CD1c-positive myeloid dendritic cell (primary cell): Measurements from ENCODE around the gene CCHCR1.

ENCODE experiments used
- DNase-seq: peaks from one replicate; pipeline ENCODE4 v3.0.0-alpha.2; 2016; ENCODE audit errors: extremely low spot score

CCHCR1 gene

GRCh38 chr6:31161216-31162126 lies 3.9 kb upstream of the CCHCR1 start:
- DNase-seq: no peak

- peak; percentile 7 for DNase-seq
Measured at GRCh38 chr6:31158863-31159855, 1.6 kb upstream of the CCHCR1 start.

GRCh38 chr6:31158140-31158862 lies 699 bp upstream of the CCHCR1 start, which contains the start of gene TCF19:
TCF19 (plus strand) TSS chr6:31158589; CDS start chr6:31159470, 881 bp downstream.
- peak; percentile 99 for DNase-seq

GRCh38 chr6:31156641-31157040 lies 961 bp downstream of the CCHCR1 start:
- DNase-seq: no peak

GRCh38 chr6:31154436-31154835 lies 3.2 kb downstream of the CCHCR1 start:
- DNase-seq: no peak

- DNase-seq: no peak
Measured at GRCh38 chr6:31152781-31153180, 4.8 kb downstream of the CCHCR1 start.

GRCh38 chr6:31149827-31150447 lies 7.7 kb downstream of the CCHCR1 start:
- no peak for DNase-seq

- no peak for DNase-seq
Measured at GRCh38 chr6:31145386-31145785, 12.2 kb downstream of the CCHCR1 start.

- no peak for DNase-seq
Measured at GRCh38 chr6:31144970-31145340, 12.6 kb downstream of the CCHCR1 start.

GRCh38 chr6:31144296-31144969 lies 13.2 kb downstream of the CCHCR1 start:
- DNase-seq: no peak

GRCh38 chr6:31143148-31143547 lies 14.5 kb downstream of the CCHCR1 start:
- no peak for DNase-seq

GRCh38 chr6:31142361-31142761 lies 15.2 kb downstream of the CCHCR1 start:
- no peak for DNase-seq

GRCh38 chr6:31140643-31141042 lies 17.0 kb downstream of the CCHCR1 start:
- DNase-seq: no peak

GRCh38 chr6:31139599-31139998 lies 18.0 kb downstream of the CCHCR1 start:
- DNase-seq: no peak

- no peak for DNase-seq
Measured at GRCh38 chr6:31138982-31139381, 18.6 kb downstream of the CCHCR1 start, which contains the start of gene PSORS1C2. PSORS1C2 (minus strand) TSS chr6:31139066; CDS start chr6:31139026, 40 bp downstream.

GRCh38 chr6:31135710-31136109 lies 21.9 kb downstream of the CCHCR1 start:
- DNase-seq: no peak

GRCh38 chr6:31132806-31133205 lies 24.8 kb downstream of the CCHCR1 start:
- DNase-seq: no peak

GRCh38 chr6:31131595-31131994 lies 26.0 kb downstream of the CCHCR1 start:
- no peak for DNase-seq

- DNase-seq: no peak
Measured at GRCh38 chr6:31130751-31131150, 26.9 kb downstream of the CCHCR1 start.

- no peak for DNase-seq
Measured at GRCh38 chr6:31129130-31129529, 28.5 kb downstream of the CCHCR1 start.
